Hematopoietic multipotent progenitor cell (in vitro differentiated cells): ENCODE measurements around the gene CASS4. TPM values are rescaled to one million over a fixed set of nuclear protein-coding genes. Genes with fewer than 3 reads are reported as not detected.

ENCODE experiments used
- DNase-seq, 3 donors: peaks; one replicate each; pipeline ENCODE4 v3.0.0-alpha.2; 2011 to 2015; ENCODE audit warnings: low read depth in 2 of 3, low spot score in 2 of 3
- total RNA-seq: library from RNA; depleted of rRNA; stranded (reverse); fragments of >200 nt; gene quantifications from one replicate; pipeline ENCODE4 v1.2.3, GENCODE V29; 2012

The CASS4 gene
- total RNA-seq, 1 donor, result 4.0 TPM

- no peak for DNase-seq
Observed at GRCh38 chr20:56422076-56422823, 10.2 kb downstream of the CASS4 start.

DNA sequence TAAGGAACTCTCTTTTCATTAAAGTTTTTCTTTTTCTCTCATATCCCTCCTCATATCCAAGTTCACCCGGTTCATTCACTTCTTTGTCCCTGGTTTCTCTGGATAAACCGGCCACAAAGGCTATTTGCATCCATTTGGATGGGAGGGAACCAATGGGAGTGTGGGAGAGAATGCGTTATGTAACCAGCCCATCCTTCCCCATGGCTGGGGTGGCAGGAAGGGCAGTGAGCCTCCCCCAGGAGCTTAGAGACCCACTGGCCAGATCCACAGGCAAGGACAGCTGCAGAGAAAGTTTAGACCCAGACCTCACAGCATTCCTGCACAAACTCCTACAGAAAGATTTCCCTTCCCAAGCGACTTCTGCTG, 10.7 kb downstream of the CASS4 start:
- no peak for DNase-seq

DNA sequence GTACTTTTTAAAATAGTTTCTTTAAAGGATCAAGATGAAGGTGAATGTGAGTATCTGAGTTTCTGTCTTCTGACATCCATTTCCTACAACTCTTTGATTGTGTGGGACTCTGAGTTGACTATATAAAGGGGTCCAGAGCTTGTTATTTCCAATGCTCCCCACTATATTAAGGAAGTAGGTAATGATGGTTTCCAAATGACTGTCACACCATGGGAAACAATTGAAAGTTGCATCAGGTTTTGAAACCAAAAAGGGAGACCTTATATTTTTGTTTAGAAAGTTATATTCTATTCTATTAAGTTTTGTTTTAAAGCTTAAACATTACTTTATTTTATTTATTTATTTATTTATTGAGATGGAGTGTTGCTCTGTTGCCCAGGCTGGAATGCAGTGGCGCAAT, 11.2 kb downstream of the CASS4 start:
- no peak for DNase-seq

DNA sequence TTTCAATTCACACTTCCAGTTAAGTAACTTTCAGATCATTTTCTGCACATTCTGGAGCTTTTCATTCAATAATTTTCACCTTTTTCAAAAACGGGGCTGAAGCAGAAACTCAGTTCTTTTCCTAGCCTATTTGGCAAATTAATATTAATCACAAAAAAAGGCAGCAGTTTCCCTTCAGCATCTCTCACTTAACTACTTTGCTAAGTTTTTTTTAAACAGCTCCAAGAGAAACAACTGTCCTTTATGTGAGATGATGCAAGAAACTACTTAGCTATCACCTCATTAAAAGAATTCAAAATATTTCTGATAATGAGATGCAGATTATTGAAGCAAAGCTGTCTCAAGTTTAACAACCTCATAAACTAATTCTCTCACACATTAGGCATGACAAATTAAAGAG, 11.8 kb downstream of the CASS4 start:
- no peak for DNase-seq

DNA sequence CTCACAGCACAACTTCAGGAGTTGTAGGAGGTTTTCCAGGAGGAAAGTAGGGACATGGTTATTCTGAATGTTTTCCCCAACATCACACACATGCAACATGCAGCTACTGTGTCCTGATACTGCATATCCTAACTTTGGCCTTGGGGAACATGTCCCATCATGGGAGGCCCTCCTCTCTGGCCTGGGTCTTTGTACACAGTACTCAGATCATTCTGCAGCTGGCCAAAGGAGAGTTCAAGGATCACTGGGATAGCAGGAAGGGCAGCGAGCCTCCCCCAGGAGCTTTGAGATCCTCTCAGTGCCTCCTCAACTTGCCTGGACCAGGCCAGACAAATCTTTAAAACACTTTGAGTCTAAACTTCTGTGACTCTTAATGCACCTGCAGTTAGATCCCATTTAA, 12.9 kb downstream of the CASS4 start:
- DNase-seq, result no peak

- no peak for DNase-seq
Observed at GRCh38 chr20:56426026-56426425, 14.0 kb downstream of the CASS4 start.

GRCh38 chr20:56426926-56427325, 14.9 kb downstream of the CASS4 start:
- no peak for DNase-seq

DNA sequence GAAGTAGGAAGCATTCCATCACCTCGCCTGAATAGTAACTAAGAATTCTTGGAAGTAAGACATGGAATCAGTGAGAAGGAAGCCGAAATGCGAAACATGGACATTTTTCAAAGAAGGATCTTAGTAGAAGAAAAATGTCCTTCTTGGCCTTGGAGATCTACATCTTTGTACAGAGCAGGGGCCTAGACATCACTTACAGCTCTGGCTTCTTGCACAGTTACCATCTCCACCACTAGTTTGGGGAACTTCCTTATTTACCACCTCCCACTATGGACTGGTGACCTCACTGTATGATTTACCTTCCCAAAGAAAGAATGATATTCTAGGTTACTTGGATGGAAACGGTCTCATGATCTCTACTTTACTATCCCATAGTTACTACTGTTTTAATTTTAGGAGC, 15.7 kb downstream of the CASS4 start:
- no peak for DNase-seq

DNA sequence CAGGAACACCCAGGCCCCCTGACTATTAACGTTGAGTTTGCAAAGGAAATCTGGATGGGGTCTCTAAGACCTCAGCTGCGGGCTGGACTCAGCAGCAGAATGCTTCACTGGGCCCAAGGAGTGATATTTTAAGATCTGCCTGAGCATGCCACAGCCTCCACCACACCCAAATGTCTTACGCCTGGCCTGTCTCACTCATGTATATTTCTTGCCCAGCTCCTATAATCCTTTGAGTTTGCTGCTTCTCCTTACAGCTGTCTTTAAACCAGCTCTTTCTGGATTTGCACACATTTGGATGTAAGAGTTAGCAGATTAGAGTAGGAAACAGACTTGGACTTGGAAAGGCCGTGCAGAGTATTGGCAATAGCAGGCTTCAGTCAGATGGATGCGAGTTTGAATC, 16.4 kb downstream of the CASS4 start:
- DNase-seq, result no peak

- no peak for DNase-seq
Observed at GRCh38 chr20:56428881-56429280, 16.8 kb downstream of the CASS4 start.

GRCh38 chr20:56429502-56429901, 17.4 kb downstream of the CASS4 start:
- DNase-seq, result peak in 1 of 3 donors; percentile 35

- DNase-seq, result no peak
Observed at GRCh38 chr20:56429941-56430340, 17.9 kb downstream of the CASS4 start.

GRCh38 chr20:56430461-56430860, 18.4 kb downstream of the CASS4 start:
- no peak for DNase-seq

DNA sequence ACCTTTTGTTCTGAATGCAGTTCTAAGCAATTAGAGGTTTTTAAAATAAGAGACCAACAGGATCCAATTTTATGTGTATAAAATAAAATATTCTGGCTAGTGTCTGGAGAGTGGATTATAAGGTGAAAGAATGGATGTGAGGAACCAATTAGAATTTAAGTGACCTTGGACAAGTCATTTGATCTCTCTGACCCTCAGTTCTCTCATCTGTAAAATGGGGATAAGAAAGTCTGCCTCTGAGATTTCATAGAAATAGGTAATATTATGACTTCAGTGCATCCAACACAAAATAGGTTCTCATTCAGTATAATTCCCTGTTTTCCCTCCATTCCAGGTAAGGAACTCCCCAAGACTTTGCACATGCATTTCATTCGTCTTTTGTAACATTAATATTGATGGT, 18.9 kb downstream of the CASS4 start:
- no peak for DNase-seq

DNA sequence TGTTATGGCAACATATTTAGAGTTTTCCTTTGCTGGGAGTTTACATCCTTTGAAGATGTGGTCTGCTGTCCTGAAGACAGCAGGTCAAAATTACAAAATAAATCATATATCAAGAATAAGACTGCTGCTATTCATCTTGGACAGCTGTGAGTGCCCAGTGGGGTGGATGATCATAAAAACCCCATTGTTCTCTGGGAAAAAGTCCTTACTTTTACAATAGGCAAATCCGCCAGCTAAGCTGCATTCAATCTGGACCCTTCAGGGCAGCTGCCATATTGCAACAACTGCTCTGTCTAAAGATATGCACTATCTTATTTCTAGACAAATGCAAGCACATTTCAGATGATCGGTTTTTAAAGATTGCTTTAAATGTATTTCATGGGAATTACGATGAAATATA, 19.4 kb downstream of the CASS4 start:
- DNase-seq, result no peak

GRCh38 chr20:56433221-56433879, 21.3 kb downstream of the CASS4 start:
- no peak for DNase-seq

DNA sequence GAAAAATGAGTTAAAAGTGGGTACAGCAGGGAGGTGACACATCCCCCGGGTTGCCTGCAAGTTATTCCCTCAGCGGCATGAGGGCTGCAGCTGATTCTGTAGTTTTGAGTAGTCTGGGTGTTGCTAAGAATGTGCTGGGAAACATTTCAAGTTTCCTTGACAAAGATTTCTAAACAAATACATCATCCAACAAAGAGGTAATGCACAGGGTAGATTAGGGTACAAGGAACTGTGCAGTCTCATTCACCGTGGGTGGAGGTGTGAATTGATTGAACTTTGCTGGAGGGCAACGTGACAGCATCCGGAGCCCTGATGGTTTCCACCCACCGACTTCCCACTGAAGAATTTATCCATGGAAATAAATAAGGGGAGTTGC, 21.8 kb downstream of the CASS4 start:
- DNase-seq, result no peak

DNA sequence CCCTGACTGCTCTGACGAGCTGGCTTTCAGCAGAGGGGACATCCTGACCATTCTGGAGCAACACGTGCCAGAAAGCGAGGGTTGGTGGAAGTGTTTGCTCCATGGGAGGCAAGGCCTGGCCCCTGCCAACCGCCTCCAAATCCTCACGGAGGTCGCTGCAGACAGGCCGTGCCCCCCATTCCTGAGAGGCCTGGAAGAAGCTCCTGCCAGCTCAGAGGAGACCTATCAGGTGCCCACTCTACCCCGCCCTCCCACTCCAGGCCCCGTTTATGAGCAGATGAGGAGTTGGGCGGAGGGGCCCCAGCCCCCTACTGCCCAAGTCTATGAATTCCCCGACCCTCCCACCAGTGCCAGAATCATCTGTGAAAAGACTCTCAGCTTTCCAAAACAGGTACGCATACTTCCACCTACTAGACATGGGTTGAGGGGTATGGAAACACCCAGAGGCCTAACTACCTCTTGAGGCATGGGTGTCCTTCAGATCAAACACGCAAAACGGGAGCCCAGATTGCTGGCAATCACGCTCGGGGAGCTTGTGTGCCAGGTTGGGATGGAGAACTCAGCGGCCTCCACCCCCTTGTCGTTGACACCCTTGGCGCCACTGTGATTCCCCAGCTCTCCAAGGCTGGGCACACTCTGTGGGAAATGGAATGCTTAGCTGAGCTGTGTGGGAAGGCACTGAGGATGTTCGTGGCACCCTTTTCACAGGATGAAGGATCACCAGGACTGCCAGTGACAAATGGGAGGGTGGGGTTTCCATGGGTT, 25.3 kb downstream of the CASS4 start:
- no peak for DNase-seq

DNA sequence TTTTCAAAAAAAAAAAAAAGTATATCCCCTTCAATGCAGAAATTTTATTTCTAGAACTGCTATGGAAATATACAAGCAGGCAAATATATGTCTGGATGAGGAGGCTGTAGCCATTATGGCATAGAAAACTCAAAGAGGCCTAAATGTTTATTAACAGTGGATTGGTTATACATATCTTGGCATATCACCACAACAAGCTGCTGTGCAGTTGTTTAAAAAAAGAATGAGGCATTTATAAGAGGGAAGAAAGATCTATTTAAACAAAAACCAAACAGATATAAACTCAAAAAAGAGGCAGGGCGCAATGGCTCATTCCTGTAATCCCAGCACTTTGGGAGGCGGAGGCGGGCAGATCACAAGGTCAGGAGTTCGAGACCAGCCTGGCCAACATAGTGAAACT, 26.2 kb downstream of the CASS4 start:
- no peak for DNase-seq

DNA sequence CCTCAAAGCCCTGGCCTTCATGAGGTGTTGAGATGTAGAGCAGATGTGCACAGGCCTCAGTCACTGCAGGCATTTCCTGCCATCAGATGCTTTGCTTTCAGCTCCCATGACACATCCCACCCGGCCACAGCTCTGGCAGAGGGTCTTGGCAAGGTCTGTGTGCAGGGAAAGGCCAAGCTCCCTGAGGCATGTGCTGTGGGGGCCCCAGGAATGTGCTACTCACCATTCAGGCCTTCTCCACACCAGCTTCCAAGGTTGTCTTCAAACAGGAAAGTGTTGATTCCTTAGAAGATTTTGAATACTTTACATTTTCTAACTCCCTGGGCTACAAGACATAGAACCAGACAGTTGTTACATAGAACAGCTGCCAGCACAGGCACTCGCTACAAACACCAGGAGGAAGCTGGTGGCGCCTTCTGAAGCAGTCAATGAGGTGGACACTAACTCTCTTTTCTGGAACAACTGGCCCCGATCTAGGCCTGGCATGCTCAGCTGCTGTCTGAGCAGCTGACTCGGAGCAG, 27.8 kb downstream of the CASS4 start:
- DNase-seq, result peak in 1 of 3 donors; percentile 35

GRCh38 chr20:56440346-56441007, 28.4 kb downstream of the CASS4 start:
- peak in 1 of 3 donors; percentile 60 for DNase-seq
